ENCODE measurements around the gene MAML3. TPM values are rescaled to one million over a fixed set of nuclear protein-coding genes. Genes with fewer than 3 reads are reported as not detected.

The MAML3 gene
- polyA plus RNA-seq, 6 donors from 2014 or later: 0.37 to 2.7 (median 1.1) TPM

GRCh38 chr4:139825523-139826014 is 328.4 kb downstream of the MAML3 start:
- no peaks in the 10 kb centered on the region for H3K27me3 Mint-ChIP-seq
- no peaks in the 10 kb centered on the region for H3K36me3 Mint-ChIP-seq
- peaks cover 0 to 4% (median 2%) of the 10 kb centered on the region in 7 donors for H3K9me3 Mint-ChIP-seq
- no peak overlapping the region for H3K27ac Mint-ChIP-seq
- DNase-seq (no peak), ATAC-seq (ENCODE audit: low read depth in 2 of 2) (no peak)
- H3K4me3 Mint-ChIP-seq: no peak overlapping the region
- H3K4me1 Mint-ChIP-seq: peaks cover 5 to 9% (median 8%) of the 10 kb centered on the region in 3 donors

- no peaks in the 10 kb centered on the region for H3K27me3 Mint-ChIP-seq
- no peaks in the 10 kb centered on the region for H3K36me3 Mint-ChIP-seq
- ATAC-seq (ENCODE audit: low read depth in 2 of 2) (no peak), DNase-seq (no peak)
- H3K27ac Mint-ChIP-seq: no peak overlapping the region
- peaks cover 0 to 4% (median 2%) of the 10 kb centered on the region in 7 donors for H3K9me3 Mint-ChIP-seq
- H3K4me3 Mint-ChIP-seq: no peak overlapping the region
- H3K4me1 Mint-ChIP-seq: peaks cover 5 to 9% (median 8%) of the 10 kb centered on the region in 3 donors
These were observed 329.0 kb downstream of the MAML3 start for GRCh38 chr4:139824882-139825522.

GRCh38 chr4:139823746-139824145 is 330.2 kb downstream of the MAML3 start:
- Mint-ChIP-seq H3K27me3 (no peaks in the 10 kb centered on the region), H3K36me3 (no peaks in the 10 kb centered on the region), H3K4me1 (peaks cover 0 to 6% (median 2%) of the 10 kb centered on the region in 3 donors), H3K4me3 (no peak overlapping the region), H3K9me3 (peaks cover 0 to 3% (median 0%) of the 10 kb centered on the region in 7 donors), H3K27ac (peak overlapping the region in 1 of 6 donors; percentile 11)
- DNase-seq: no peak
- ATAC-seq (ENCODE audit: low read depth in 2 of 2): no peak

- no peaks in the 10 kb centered on the region for H3K36me3 Mint-ChIP-seq
- peaks cover 0 to 3% (median 0%) of the 10 kb centered on the region in 7 donors for H3K9me3 Mint-ChIP-seq
- H3K4me3 Mint-ChIP-seq: no peak overlapping the region
- H3K27me3 Mint-ChIP-seq: no peaks in the 10 kb centered on the region
- peak overlapping the region in 1 of 6 donors; percentile 78 for H3K27ac Mint-ChIP-seq
- peaks cover 0 to 4% (median 0%) of the 10 kb centered on the region in 3 donors for H3K4me1 Mint-ChIP-seq
- ATAC-seq (ENCODE audit: low read depth in 2 of 2) (no peak), DNase-seq (no peak)
These were observed 330.6 kb downstream of the MAML3 start for GRCh38 chr4:139823345-139823744.

GRCh38 chr4:139822391-139822790 is 331.6 kb downstream of the MAML3 start:
- DNase-seq (no peak), ATAC-seq (ENCODE audit: low read depth in 2 of 2) (no peak)
- Mint-ChIP-seq H3K9me3 (peaks cover 0 to 3% (median 0%) of the 10 kb centered on the region in 7 donors), H3K27ac (peak overlapping the region in 1 of 6 donors; percentile 32), H3K4me1 (peaks cover 0 to 8% (median 0%) of the 10 kb centered on the region in 3 donors), H3K36me3 (peaks cover 0 to 7% of the 10 kb centered on the region in 2 donors), H3K27me3 (no peaks in the 10 kb centered on the region), H3K4me3 (no peak overlapping the region)

GRCh38 chr4:139819082-139819481 is 334.9 kb downstream of the MAML3 start:
- ATAC-seq (ENCODE audit: low read depth in 2 of 2) (no peak), DNase-seq (no peak)
- H3K4me1 Mint-ChIP-seq: peaks cover 6 to 12% (median 8%) of the 10 kb centered on the region in 3 donors
- H3K9me3 Mint-ChIP-seq: peaks cover 0 to 3% (median 0%) of the 10 kb centered on the region in 7 donors
- peaks cover 0 to 7% of the 10 kb centered on the region in 2 donors for H3K36me3 Mint-ChIP-seq
- H3K4me3 Mint-ChIP-seq: no peak overlapping the region
- peak overlapping the region in 1 of 6 donors; percentile 87 for H3K27ac Mint-ChIP-seq
- H3K27me3 Mint-ChIP-seq: no peaks in the 10 kb centered on the region

GRCh38 chr4:139817657-139818452 is 336.1 kb downstream of the MAML3 start:
- peak overlapping the region in 1 of 8 donors; percentile 32 for H3K4me3 Mint-ChIP-seq
- no peaks in the 10 kb centered on the region for H3K27me3 Mint-ChIP-seq
- H3K9me3 Mint-ChIP-seq: peaks cover 0 to 3% (median 0%) of the 10 kb centered on the region in 7 donors
- ATAC-seq (ENCODE audit: low read depth in 2 of 2) (no peak), DNase-seq (no peak)
- H3K4me1 Mint-ChIP-seq: peaks cover 6 to 12% (median 8%) of the 10 kb centered on the region in 3 donors
- peak overlapping the region in 2 of 6 donors; percentile 22 to 27 for H3K27ac Mint-ChIP-seq
- H3K36me3 Mint-ChIP-seq: peaks cover 0 to 7% of the 10 kb centered on the region in 2 donors

- peaks cover under 1 to 7% of the 10 kb centered on the region in 2 donors for H3K36me3 Mint-ChIP-seq
- DNase-seq (no peak), ATAC-seq (ENCODE audit: low read depth in 2 of 2) (no peak)
- H3K27me3 Mint-ChIP-seq: peaks cover 0 to under 1% (median 0%) of the 10 kb centered on the region in 3 donors
- H3K9me3 Mint-ChIP-seq: peaks cover 0 to 2% (median 0%) of the 10 kb centered on the region in 7 donors
- H3K4me1 Mint-ChIP-seq: peaks cover 6 to 12% (median 8%) of the 10 kb centered on the region in 3 donors
- no peak overlapping the region for H3K27ac Mint-ChIP-seq
- no peak overlapping the region for H3K4me3 Mint-ChIP-seq
These were observed 337.1 kb downstream of the MAML3 start for GRCh38 chr4:139816856-139817255.

GRCh38 chr4:139815778-139816601 is 338.0 kb downstream of the MAML3 start:
- DNase-seq: no peak
- Mint-ChIP-seq H3K4me1 (peaks cover 6 to 12% (median 8%) of the 10 kb centered on the region in 3 donors), H3K27me3 (peaks cover 0 to 5% (median 0%) of the 10 kb centered on the region in 3 donors), H3K36me3 (peaks cover 7 to 9% of the 10 kb centered on the region in 2 donors), H3K4me3 (peak overlapping the region in 6 of 8 donors; percentile 40 to 68 (median 54)), H3K27ac (peak overlapping the region in 4 of 6 donors; percentile 29 to 59 (median 42)), H3K9me3 (peaks cover 0 to 6% (median under 1%) of the 10 kb centered on the region in 7 donors)
- ATAC-seq (ENCODE audit: low read depth in 2 of 2): no peak

GRCh38 chr4:139814323-139815015 is 339.5 kb downstream of the MAML3 start:
- no peak overlapping the region for H3K4me3 Mint-ChIP-seq
- H3K4me1 Mint-ChIP-seq: peaks cover 9 to 20% (median 12%) of the 10 kb centered on the region in 3 donors
- DNase-seq (no peak), ATAC-seq (ENCODE audit: low read depth in 2 of 2) (no peak)
- peaks cover 0 to 11% (median 3%) of the 10 kb centered on the region in 7 donors for H3K9me3 Mint-ChIP-seq
- peaks cover 0 to 5% (median 4%) of the 10 kb centered on the region in 3 donors for H3K27me3 Mint-ChIP-seq
- peaks cover 7 to 14% of the 10 kb centered on the region in 2 donors for H3K36me3 Mint-ChIP-seq
- H3K27ac Mint-ChIP-seq: peak overlapping the region in 1 of 6 donors; percentile 13

GRCh38 chr4:139813881-139814280 is 340.1 kb downstream of the MAML3 start:
- ATAC-seq (ENCODE audit: low read depth in 2 of 2) (no peak), DNase-seq (no peak)
- Mint-ChIP-seq H3K27me3 (peaks cover 0 to 8% (median 5%) of the 10 kb centered on the region in 3 donors), H3K4me1 (peaks cover 14 to 24% (median 18%) of the 10 kb centered on the region in 3 donors), H3K9me3 (peaks cover 0 to 11% (median 3%) of the 10 kb centered on the region in 7 donors), H3K27ac (peak overlapping the region in 1 of 6 donors; percentile 13), H3K4me3 (no peak overlapping the region), H3K36me3 (peaks cover 7 to 14% of the 10 kb centered on the region in 2 donors)

- Mint-ChIP-seq H3K27ac (no peak overlapping the region), H3K9me3 (peaks cover 0 to 11% (median 3%) of the 10 kb centered on the region in 7 donors), H3K4me1 (peaks cover 8 to 17% (median 14%) of the 10 kb centered on the region in 3 donors), H3K4me3 (no peak overlapping the region), H3K27me3 (peaks cover 0 to 8% (median 5%) of the 10 kb centered on the region in 3 donors), H3K36me3 (peaks cover 7% of the 10 kb centered on the region in 2 donors)
- ATAC-seq (ENCODE audit: low read depth in 2 of 2) (no peak), DNase-seq (no peak)
These were observed 343.3 kb downstream of the MAML3 start for GRCh38 chr4:139810710-139811109.
